K562 (cell line): Measurements from ENCODE around the gene OR2D2. TPM values are rescaled to one million over a fixed set of nuclear protein-coding genes. Genes with fewer than 3 reads are reported as not detected.
A peak's percentile ranks its signal among the peaks of the same experiment; 100 is the strongest.

Experiments used
- ATAC-seq: fragments of 200-7000 bp; cut with Tn5 transposase; 3 replicates; pipeline ENCODE4 v1.9.1; 2020; ENCODE audit warnings: moderate library complexity
- BruUV-seq: library from RNA; stranded (reverse); fragments of 400-500 nt; replicated peaks from 2 replicates; lab custom pipeline; 2021; lab: Mats Ljungman, UMichigan
- CTCF ChIA-PET: fragments of 300-600 bp; formaldehyde crosslinking; extraction: SDS; loops from one replicate; lab custom pipeline; 2021; ENCODE audit warnings: low intra/inter-chr PET ratio; lab: Yijun Ruan, JAX
- POLR2A ChIA-PET: fragments of 300-600, 350-650 bp; sonication (Branson Sonifier 250); formaldehyde crosslinking; extraction: SDS; loops from one replicate; lab custom pipeline; 2021; ENCODE audit warnings: antibody characterized with exemption, inconsistent platforms; lab: Yijun Ruan, JAX
- DNase-seq, 4 experiments: peaks; one replicate each; pipeline versions ENCODE4 v3.0.0 to v3.0.0-alpha.2; 2011 to 2018; ENCODE audit warnings: low spot score in 3 of 4, mixed read lengths in 3 of 4; ENCODE audit errors: extremely low read depth in 1 of 4
- FAIRE-seq: peaks from 2 replicates; lab custom pipeline; 2011; peaks lifted over from hg19 to GRCh38; lab: Jason Lieb, UNC
- H2AFZ ChIP-seq: 2 replicates; pipeline ENCODE4 v1.6.0; 2011; ENCODE audit warnings: low read depth, low read length, control low read depth, inconsistent platforms
- H3K27ac ChIP-seq: fragments of 200-600 bp; 3 replicates; pipeline ENCODE4 v1.8.0; 2011; ENCODE audit warnings: low read depth, mild to moderate bottlenecking, control low read depth, inconsistent platforms, low read length, moderate library complexity, mixed read lengths; ENCODE audit errors: extremely low read depth
- H3K27me3 ChIP-seq, 2 experiments: fragments of 300-600 bp in 1 of 2; 2 replicates in 1 of 2; 3 replicates in 1 of 2; pipeline versions ENCODE4 v1.6.0 to v1.8.0; 2011; ENCODE audit warnings: inconsistent platforms in 2 of 2, low read length in 2 of 2, mild to moderate bottlenecking in 1 of 2, mixed read lengths in 1 of 2, moderate library complexity in 1 of 2; ENCODE audit not compliant: control insufficient read depth in 2 of 2, insufficient read depth in 2 of 2
- H3K36me3 ChIP-seq: fragments of 300-600 bp; 3 replicates; pipeline ENCODE4 v1.8.0; 2011; ENCODE audit warnings: mild to moderate bottlenecking, low read length, inconsistent platforms; ENCODE audit not compliant: control insufficient read depth, insufficient read depth
- H3K4me1 ChIP-seq, 2 experiments: fragments of 200-600 bp in 1 of 2; replicated peaks in 1 of 2; 2 replicates in 1 of 2; 3 replicates in 1 of 2; pipeline versions ENCODE4 v1.5.1 to v1.8.0; 2011; ENCODE audit warnings: inconsistent platforms in 2 of 2, low read length in 2 of 2, mild to moderate bottlenecking in 1 of 2, mixed read lengths in 1 of 2, moderate library complexity in 1 of 2; ENCODE audit not compliant: control insufficient read depth in 2 of 2, insufficient read depth in 2 of 2
- H3K4me2 ChIP-seq: 2 replicates; pipeline ENCODE4 v1.6.1; 2011; ENCODE audit warnings: low read length, control low read depth, inconsistent platforms, mixed read lengths; ENCODE audit not compliant: insufficient read depth
- H3K4me3 ChIP-seq: fragments of 200-600 bp; sonication (generic), shearing (Covaris generic); 2 replicates; pipeline ENCODE4 v1.5.1; 2016; ENCODE audit warnings: control low read depth, inconsistent platforms
- H3K79me2 ChIP-seq: fragments of 200-600 bp; 3 replicates; pipeline ENCODE4 v1.8.0; 2011; ENCODE audit warnings: low read length, inconsistent platforms; ENCODE audit not compliant: control insufficient read depth, insufficient read depth
- H3K9ac ChIP-seq, 2 experiments: 2 replicates each; pipeline versions ENCODE4 v1.6.0 to v1.6.1; 2011; ENCODE audit warnings: low read depth in 2 of 2, low read length in 2 of 2, control low read depth in 1 of 2, inconsistent platforms in 1 of 2, mild to moderate bottlenecking in 1 of 2, mixed read lengths in 1 of 2; ENCODE audit not compliant: insufficient read depth in 1 of 2
- H3K9me1 ChIP-seq: one replicate; pipeline ENCODE4 v1.6.0; 2011; ENCODE audit warnings: inconsistent platforms, mild to moderate bottlenecking, low read length, moderate library complexity; ENCODE audit not compliant: control insufficient read depth, insufficient read depth
- H3K9me3 ChIP-seq: replicated peaks from 2 replicates; pipeline ENCODE4 v1.5.1; 2011; ENCODE audit warnings: low read depth, low read length, inconsistent platforms; ENCODE audit not compliant: control insufficient read depth, insufficient read depth
- H4K20me1 ChIP-seq: replicated peaks from 2 replicates; pipeline ENCODE4 v1.6.1; 2011; ENCODE audit warnings: low read length, inconsistent platforms, mixed read lengths; ENCODE audit not compliant: control insufficient read depth, insufficient read depth
- POLR2H ChIP-seq: IDR thresholded peaks from 2 replicates; pipeline ENCODE4 v1.6.1; 2016; ENCODE audit warnings: missing genetic modification characterization, low read depth, mild to moderate bottlenecking, control low read depth, missing compliant biosample characterization, moderate library complexity
- RAD21 ChIP-seq, 2 experiments: fragments of 250-450 bp in 1 of 2; fragments of 450-650 bp in 1 of 2; sonication (Bioruptor Pico) in 1 of 2; formaldehyde crosslinking in 1 of 2; IDR thresholded peaks in 1 of 2; conservative IDR thresholded peaks in 1 of 2; 2 replicates each; pipeline versions ENCODE4 v1.4.0 to v1.8.0; 2020 to 2022; ENCODE audit warnings: mild to moderate bottlenecking in 2 of 2, moderate library complexity in 1 of 2
- WGBS: fragments of 100-300 bp; shearing (Covaris generic); methylation state at CpG from one replicate; pipeline ENCODE4 v1.1.6; 2016; ENCODE audit warnings: low coverage, mixed read lengths; ENCODE audit not compliant: insufficient coverage; ENCODE audit errors: missing lambda C conversion rate; 5-methylcytosine and 5-hydroxymethylcytosine counted together
- in situ Hi-C: fragments of 300-500 bp; cut with MboI; formaldehyde crosslinking; loops from 4 replicates; pipeline ENCODE4 v1.15.0; 2018; ENCODE audit warnings: inconsistent platforms, mixed read lengths
- intact Hi-C: fragments of 100-400 bp; cut with micrococcal nuclease; formaldehyde crosslinking; loops from 2 replicates; pipeline ENCODE4 v1.14.2; 2022
- polyA plus RNA-seq, 8 experiments: library from polyadenylated mRNA; depleted of rRNA in 4 of 8; stranded (reverse) in 5 of 8; unstranded in 3 of 8; fragments of >200 nt; fragmentation: Nextera tagmentation in 2 of 8; fragmentation: Illumina TruSeq in 1 of 8; extraction: Ambion mirVana in 2 of 8; extraction: Trizol in 1 of 8; gene quantifications; 2 replicates each; pipeline versions ENCODE4 v1.2.1 to v1.2.3, GENCODE V29; 2011 to 2014; ENCODE audit warnings: inconsistent platforms in 1 of 8, missing spikeins in 1 of 8
- total RNA-seq, 7 experiments: library from RNA; depleted of rRNA in 6 of 7; stranded (reverse); fragments of >200 nt in 6 of 7; fragmentation: Illumina TruSeq in 2 of 7; extraction: Trizol in 2 of 7; gene quantifications; 2 replicates each; pipeline versions ENCODE4 v1.2.1 to v1.2.3, GENCODE V29; 2011 to 2021; ENCODE audit warnings: low replicate concordance in 1 of 7
- TF ChIP-seq, protein P1 (sequence below), 3 experiments: IDR thresholded peaks in 2 of 3; conservative IDR thresholded peaks in 1 of 3; 2 replicates each; pipeline ENCODE4 v1.5.1; 2011 to 2012; ENCODE audit warnings: low read length in 3 of 3, mild to moderate bottlenecking in 3 of 3, control low read depth in 2 of 3, improper control_type of control experiment in 1 of 3, inconsistent platforms in 1 of 3, low read depth in 1 of 3, mixed read lengths in 1 of 3, moderate library complexity in 1 of 3; ENCODE audit not compliant: insufficient read depth in 2 of 3

OR2D2 gene
- total and polyA plus RNA-seq, 9 of the 15 experiments (the other 6 are each of a cell fraction or from before 2014, with no cell fraction given): 0.10 to 1.0 (median 0.57) TPM; not detected in 2

DNA sequence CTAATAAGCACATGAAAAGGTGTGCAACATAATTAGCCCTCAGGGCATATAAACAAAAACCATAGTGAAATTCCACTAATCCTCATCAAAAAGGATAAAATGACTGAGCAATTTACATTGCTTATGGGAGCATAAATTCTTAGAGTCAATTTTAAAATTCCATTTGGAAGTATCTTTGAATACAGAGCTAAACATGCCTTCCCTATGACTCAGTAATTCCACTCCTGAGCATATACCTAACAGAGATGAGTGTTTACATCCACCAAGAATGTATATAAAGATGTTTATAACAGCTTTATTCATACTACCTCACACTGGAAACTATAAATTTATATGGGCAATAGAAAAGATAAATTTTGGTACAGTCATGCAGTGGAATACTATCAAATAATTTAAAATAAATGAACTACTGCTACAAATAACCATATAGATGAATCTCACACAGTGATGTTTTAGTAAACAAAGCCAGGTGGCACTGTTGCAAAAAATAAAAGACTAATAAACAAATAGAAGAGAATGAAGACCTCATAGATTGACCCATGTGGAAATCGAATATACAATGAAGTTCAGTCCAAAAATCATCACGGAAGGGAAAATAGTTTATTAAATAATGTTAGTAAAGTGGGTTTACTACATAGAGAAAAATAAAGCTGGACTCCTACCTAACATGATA, 8.2 kb upstream of the OR2D2 start:
- Histone ChIP-seq H3K27ac (no peak overlapping the region), H3K4me3 (no peak overlapping the region), H3K9me1 (no peaks in the 10 kb centered on the region), H3K9me3 (no peaks in the 10 kb centered on the region), H3K4me2 (no peak overlapping the region), H3K9ac (no peak overlapping the region), H3K27me3 (no peaks in the 10 kb centered on the region), H2AFZ (no peak overlapping the region), H3K36me3 (no peaks in the 10 kb centered on the region), H3K79me2 (no peaks in the 10 kb centered on the region), H3K4me1 (no peaks in the 10 kb centered on the region), H4K20me1 (no peaks in the 10 kb centered on the region)
- in situ Hi-C loops (no loop called here), intact Hi-C loops (loop anchor here (10.0 kb wide), 1 partner anchor 94 kb away; no protein-coding TSS in a partner anchor)
- POLR2A ChIA-PET: no interaction called here
- TF ChIP-seq, protein P1, sequence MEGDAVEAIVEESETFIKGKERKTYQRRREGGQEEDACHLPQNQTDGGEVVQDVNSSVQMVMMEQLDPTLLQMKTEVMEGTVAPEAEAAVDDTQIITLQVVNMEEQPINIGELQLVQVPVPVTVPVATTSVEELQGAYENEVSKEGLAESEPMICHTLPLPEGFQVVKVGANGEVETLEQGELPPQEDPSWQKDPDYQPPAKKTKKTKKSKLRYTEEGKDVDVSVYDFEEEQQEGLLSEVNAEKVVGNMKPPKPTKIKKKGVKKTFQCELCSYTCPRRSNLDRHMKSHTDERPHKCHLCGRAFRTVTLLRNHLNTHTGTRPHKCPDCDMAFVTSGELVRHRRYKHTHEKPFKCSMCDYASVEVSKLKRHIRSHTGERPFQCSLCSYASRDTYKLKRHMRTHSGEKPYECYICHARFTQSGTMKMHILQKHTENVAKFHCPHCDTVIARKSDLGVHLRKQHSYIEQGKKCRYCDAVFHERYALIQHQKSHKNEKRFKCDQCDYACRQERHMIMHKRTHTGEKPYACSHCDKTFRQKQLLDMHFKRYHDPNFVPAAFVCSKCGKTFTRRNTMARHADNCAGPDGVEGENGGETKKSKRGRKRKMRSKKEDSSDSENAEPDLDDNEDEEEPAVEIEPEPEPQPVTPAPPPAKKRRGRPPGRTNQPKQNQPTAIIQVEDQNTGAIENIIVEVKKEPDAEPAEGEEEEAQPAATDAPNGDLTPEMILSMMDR (IDR thresholded peaks at IDR 0.05 in 2 of 3, conservative IDR thresholded peaks at IDR 0.05 in 1 of 3; ENCODE audit: insufficient read depth in 2 of 3, low read depth in 1 of 3, low read length in 3 of 3): peak in 1 of 3 experiments; percentile 43; a peak in 2 of 6 replicates
- TF ChIP-seq RAD21 (CRISPR knock-in tag; conservative IDR thresholded peaks at IDR 0.05 in 1 of 2, IDR thresholded peaks at IDR 0.05 in 1 of 2): peak; percentile 8 to 18; a peak in 1 of 4 replicates
- TF ChIP-seq POLR2H (tag): no peak
- no TSS peak for BruUV-seq
- CTCF ChIA-PET: interaction anchor here (0.6 kb wide), 1 partner anchor 542 kb away, joined by 4 read pairs; no protein-coding TSS in a partner anchor
- DNase-seq: no peak
- 0 out of 3 replicates have a peak, but pooled peaks have one; percentile 41 for ATAC-seq
- WGBS: 0% methylated on average over 2 of the region's 2 CpGs
- no peak for FAIRE-seq
